HG03575 (cell line): ENCODE data around the gene UBASH3A.

Source experiments
- ATAC-seq: cut with Tn5 transposase; IDR thresholded peaks from one replicate; pipeline ENCODE4 v1.9.1; 2021; ENCODE audit not compliant: unreplicated experiment, insufficient number of reproducible peaks, low FRiP score; ENCODE audit errors: extremely low read depth

Gene UBASH3A

DNA sequence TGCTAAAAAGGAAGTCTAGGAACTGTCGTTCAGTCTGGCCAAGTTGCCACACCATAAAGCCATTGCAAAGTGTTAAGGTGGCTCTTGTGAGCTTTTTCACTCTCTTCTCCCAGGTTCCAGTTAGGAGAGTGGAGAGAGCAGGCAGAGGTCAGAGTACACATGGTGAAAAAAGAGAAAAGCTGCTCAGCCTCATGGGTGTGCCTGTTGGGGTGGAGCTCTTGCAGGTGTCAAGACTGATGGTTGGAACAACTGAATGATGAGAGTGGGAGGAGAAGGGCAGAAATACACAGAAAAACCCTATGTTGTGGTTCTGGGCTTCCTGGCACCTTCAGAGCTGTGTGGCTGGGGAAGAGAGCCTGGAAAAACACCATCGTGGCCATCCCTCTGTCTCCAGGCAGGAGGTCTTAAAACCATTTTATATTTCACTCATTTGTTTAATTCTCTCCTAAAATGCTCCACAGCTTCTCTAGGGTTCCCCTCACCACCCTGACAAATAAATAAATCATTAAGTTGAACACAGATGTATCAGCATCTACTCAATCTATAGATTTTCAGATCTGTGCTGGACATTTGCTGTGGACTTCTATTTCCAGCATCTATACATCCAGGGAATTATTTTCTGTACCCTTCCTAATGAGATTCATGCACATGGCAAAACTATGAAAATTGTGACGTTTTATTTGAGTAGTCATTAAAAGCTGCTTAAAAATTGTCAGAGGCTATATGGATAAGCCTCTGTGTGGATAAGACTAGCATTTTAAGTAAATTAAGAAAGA, 17.5 kb downstream of the UBASH3A start:
- ATAC-seq = no peak

DNA sequence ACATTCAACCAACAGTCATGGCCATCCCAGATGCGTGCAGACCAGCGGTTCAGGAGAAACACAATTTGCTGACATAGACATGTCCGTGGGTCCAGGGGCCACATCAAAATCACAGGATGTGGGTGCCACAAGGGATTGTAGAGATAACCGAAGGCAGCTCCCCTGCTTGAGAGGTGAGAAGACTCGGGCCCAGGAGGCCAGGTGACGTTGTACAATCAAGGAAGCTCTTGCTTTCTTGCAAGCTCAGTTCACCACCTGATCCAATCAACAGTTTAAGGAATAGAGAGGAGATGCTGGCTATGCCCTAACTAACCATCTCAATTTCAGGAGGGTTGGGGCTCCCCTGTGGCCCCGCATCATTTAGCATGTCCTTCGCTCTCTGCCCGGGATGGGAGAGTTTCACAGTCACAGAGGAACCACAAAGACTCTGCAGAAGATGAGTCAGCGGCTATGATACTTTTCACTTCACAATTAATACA, 19.5 kb downstream of the UBASH3A start:
- ATAC-seq = no peak

DNA sequence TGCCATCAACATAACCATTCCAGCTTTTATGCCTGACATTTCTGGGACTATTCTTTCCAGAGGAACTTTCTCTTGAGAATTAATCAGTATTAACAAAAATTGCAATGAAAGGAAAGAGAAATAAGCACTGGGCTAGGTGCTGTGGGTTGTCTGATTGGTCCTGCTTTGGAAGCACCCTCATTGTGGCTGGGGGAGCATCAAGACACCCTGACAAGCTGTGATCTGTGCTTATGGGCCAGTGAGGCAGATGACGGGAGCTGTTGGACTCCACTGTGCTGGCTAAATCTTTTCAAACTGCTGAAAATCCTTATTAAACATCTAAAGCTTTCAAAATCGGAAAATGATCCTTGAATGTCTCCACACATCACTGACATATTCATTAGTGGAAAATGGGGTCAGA, 20.0 kb downstream of the UBASH3A start:
- no peak for ATAC-seq

DNA sequence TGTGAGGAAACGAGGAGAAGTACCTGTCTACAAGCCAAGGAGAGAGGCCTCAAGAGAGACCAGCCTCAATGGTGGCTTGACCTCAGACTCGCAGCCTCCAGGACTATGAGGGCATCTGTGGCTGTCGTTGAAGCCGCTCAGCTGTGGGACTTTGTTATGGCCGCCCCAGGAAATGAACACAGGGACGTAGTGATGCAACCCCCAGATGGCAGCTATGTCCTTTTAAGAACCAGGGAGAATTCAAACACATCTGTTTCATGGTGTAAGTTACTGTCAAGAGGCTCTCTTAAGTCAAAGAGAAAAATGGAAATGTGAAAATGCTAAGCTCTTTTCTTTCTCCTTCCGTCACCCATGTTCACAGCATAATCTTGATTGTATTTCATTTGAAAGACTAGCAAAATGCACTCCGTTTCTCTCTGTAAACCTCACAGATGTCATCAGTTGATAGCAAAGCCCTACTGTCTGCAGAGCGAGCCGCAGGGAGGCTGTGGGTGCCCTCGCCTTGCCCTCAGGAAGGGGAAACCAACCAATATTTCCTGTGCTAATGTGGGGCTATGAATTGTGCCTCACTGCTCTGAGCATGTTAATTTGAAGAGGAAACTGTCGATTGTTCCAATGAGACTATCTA, 21.3 kb downstream of the UBASH3A start:
- ATAC-seq = no peak

DNA sequence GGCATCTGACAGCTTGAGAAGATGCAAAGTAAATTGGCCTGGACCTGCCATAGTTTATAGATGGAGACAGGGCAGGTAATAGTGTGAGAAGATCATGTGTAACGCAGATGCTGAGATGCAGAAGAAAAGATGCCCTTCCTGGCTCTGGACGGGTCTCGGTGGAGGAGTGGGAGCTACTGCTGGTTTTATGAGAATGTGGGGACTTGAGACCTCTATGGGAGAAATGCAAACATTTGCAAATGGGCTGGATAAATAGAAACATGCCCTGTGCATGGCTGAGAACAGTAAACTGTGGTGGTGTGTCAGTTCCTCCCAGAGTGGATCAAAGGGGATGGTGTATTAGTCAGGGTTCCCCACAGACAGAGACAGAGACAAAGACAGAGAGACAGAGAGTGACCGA, 21.9 kb downstream of the UBASH3A start:
- ATAC-seq = no peak

DNA sequence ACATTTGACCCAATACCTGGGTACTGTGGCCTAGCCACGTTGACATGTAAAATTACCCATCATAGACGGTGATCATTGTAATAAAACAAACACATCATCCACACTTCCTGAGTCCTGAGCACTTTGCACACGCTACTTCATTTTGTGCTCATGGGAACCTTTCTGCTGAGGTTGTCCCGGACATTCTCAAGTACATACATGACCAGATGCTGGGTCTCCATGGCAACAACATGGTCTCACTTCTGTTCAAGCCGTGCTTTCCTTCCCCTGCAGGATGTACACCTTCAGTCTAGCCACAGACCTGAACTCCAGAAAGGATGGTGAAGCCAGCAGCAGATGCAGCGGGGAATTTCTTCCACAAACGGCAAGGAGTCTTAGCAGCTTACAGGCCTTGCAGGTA, 22.7 kb downstream of the UBASH3A start:
- ATAC-seq = no peak

DNA sequence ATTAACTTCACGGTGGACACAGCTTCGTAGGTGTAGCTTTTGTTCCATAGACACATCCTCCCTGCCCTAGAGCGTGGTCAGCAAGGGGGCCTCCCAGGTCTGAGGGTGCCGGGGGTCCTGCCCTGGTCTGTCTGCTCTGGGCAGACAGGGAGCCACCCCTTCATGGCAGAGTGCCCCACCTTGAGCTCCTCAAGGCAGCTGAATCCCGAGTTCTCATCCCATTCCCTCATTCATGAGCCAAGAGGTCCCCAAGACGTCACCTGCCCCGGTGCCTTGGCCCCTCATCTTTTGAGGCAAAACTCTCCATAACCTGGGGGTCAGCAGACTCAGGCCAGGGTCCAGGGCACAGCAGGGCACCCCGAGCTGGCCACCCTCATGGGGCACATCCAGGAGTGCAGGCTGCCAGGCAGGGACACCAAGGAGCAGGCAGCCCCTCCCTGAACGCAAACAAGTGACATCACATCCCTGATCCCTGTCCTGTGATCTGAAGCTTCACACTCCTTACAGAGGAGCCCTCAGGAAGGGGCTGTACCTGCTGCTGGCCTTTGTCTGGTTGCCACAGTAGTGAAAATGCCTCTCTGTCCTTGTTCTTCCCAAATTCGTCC, 23.3 kb downstream of the UBASH3A start:
- no peak for ATAC-seq

DNA sequence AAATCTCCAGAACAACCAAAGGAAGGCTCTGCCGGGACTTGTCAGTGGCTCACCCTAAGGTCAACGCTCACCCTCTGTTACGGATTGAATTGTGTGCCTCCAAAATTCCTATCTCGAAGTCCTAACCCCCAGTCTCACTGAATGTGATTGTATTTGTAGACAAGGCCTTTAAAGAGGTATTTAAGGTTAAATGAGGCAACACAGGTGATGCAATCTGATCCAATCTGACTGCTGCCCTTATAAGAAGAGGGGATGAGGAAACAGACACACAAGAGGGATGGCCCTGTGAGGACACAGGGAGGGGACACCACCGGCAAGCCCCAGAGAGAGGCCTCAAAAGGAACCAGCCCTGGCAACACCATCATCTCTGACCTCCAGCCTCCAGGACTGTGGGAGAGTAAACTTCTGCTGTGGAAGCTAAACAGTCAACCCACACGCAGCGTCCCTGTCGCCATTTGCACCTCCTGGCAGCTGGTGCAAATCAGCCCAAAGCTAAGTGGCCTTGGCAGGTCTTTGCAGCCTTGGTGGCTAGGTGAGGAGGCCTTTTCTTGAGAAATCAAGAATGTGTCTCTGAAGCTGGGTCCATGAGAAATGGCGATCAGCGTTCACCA, 24.2 kb downstream of the UBASH3A start:
- ATAC-seq = no peak

DNA sequence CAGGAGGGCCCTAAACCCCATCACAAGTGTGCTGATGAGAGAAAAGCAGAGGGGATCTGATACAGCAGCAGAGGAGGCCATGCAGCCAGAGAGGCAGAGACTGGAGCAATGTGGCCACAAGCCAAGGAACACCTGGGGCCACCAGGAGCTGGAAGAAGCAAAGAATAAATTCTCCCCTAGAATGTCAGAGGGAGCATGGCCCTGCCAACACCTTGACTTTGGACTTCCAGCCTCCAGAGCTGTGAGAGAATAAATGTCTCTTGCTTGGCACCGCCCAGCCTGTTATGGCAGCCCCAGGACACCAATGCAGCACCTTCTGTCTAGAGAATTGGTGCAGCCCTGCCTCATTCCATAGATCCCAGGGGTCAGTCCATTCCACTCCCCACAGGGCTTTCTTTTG, 25.3 kb downstream of the UBASH3A start:
- ATAC-seq = no peak

DNA sequence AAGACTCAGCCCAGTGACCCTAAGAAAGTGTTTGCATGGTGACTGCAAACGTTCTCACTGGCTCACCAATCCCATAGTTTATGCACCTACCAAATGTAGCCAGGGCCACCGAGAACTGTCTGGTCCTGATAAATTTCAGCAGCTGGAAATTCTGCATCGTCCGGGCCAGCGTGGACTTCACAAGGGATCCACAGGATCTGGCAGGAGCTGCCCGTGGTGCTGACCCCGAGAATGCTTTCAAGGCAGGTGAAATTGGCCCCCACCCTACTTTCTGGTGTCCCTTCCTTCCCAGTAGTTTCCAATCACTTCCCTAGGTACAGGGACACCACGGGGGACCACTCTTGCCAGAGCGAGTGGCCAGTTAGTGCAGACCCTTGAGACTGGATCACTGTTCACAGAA, 26.2 kb downstream of the UBASH3A start:
- ATAC-seq = no peak

DNA sequence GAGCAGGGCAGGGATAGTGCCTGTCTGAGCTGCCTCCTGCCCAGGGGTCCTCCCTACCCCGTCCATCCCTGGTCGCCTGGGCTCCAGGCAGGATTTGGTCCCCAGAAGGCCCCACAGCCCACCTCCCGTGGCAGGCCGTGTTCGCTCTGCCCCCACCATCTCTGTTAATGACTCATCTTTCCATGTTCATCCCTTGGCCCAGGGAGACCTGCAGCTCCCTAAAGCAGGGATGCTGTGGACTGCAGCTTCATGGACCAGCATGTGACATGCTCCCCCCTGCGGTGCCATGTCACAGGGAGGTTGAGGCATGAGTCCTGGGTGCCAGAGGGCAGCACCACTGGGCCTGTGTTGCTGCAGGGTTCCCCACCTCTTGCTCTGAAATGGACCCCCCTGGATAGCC, 26.8 kb downstream of the UBASH3A start:
- no peak for ATAC-seq

DNA sequence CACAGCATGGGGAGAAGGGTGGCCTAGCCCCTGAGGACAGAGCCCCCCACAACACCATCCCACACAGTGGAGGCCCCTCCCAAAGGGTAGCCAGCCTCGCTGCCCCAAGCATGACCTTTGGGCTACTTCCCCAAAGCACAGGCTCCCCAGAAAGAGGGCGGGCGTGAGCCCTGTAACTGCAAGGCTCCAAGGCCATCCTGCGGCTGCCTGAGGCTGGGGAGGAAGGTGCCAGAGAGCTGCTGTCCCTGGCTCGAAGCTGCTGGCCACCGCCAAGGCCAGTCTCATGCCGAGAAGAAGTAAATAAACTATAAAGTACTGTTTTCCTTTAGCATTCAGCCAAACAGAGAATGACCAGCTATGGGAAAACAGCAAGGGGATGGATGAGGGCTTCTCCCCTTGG, 27.5 kb downstream of the UBASH3A start:
- ATAC-seq = no peak

DNA sequence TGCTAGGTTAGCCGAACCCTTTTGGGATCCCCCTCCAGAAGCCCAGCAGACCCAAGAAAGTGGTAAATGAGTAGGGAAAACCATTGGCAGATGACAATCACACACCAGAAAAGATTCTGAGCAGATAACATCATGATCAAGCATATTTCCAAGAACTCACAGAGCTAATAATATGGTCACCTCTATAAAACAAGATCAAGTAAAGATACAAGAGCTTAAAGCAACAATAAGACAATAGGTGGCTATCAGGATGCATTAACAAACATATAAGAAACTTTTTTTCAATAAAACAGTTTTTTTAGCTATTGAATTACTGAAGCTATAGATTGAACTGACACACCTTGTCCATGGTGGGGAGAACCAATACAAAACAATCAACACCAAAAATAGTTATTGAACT, 29.0 kb downstream of the UBASH3A start:
- ATAC-seq = no peak

DNA sequence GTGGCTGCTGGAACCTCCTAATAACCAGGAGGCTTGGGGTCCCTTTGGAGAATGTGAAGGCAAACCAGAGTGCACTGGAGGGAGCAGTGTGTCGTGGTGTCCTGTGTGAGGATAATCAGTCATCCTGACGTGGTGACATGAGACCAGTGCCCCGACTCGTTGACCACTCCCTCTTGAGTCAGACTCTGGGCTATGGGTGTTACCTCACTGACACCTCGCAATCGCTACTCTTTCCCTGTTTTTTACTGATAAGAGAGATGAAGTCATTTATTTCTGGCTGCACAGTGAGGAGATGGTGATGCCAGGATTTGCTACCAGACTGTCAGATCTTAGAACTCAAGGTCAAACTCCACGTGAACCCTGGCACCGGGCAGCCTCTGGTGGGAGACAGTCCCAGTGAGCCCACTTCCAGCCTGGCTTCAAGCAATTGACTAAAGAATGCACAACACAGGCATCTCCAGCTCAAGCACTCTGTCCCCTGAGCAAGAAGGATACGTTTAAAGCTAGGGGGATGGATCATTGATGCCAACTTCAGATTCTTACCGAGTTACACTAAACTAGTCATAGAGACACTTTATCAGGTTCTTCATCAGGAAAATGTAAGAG, 30.3 kb downstream of the UBASH3A start:
- ATAC-seq = no peak

DNA sequence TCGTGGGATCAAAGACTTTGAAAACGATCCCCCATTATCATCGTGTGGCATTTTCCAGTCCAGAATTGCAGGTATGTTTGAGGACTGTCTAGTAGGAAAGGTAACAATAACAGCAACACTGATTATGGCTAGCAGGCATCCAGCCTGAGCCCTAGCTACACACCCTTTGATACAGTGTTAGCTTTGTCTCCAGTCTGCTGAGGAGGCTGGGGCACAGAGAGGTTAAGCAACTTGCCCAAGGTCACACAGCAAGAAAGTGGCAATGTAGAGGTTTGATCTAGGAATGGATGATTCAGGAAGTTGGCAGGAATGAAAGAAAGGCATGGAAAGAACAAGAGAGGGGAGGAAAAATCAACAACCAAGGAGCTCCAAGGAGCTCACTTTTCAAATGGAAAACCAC, 31.2 kb downstream of the UBASH3A start:
- no peak for ATAC-seq

DNA sequence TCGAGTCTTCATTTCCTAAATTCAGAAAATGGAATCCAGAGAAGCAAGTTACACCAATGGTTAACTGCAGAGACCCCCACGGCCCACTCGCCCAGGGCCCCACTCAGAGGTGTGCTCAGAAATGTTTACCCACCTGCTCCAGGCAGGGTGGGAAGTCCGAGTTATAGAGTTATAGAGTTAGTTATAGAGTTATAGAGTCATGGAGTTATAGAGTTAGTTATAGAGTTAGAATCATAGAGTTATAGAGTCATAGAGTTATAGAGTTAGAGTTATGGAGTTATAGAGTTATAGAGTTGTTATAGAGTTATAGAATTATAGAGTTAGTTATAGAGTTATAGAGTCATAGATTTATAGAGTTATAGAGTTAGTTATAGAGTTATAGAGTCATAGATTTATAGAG, 31.7 kb downstream of the UBASH3A start:
- ATAC-seq = no peak

DNA sequence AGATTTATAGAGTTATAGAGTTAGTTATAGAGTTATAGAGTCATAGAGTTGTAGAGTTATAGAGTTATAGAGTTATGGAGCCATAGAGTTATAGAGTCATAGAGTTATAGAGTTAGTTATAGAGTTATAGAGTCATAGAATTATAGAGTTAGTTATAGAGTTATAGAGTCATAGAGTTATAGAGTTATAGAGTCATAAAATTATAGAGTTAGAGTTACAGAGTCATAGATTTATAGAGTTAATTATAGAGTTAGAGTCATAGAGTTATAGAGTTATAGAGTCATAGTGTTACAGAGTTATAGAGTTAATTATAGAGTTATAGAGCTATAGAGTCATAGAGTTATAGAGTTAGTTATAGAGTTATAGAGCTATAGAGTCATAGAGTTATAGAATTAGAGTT, 32.1 kb downstream of the UBASH3A start:
- ATAC-seq = no peak

DNA sequence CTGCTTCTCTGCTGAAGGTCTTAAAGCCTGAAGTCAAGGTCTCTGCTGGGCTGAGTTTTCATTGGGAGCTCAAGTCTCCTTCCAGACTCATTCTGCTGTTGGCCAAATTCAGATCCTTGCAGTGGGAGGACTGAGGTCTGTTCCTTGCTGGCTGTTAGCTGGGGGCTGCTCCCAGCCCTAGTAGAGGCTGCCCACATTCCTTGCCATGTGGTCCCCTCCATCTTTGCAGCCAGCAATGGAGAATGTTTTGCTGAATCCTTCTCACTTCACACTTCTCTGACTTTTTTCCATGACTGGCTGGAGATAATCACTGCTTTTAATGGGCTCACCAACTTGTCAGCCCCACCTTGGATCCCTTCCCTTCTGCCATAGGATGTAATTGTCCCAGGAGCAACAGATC, 33.2 kb downstream of the UBASH3A start:
- ATAC-seq = no peak

DNA sequence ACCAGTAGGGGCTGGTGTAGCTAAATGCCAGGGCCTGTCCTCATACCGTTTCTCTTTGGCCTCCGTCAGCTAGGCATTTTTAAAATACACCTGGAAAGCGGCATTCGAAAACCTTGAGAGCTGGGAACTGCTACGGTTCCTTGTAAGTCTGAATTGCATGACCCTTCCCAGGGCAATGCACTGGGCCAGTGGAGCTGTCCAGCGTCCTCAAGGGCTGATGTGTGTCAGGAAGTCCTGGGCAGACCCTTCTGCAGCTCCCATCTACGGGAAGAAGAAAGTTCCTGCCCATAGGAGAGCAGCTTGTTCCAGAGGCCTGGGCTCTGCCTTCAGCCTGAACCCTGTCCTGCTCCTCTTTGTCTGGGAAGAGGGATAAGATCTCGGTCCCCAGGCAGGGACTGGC, 34.1 kb downstream of the UBASH3A start:
- ATAC-seq = no peak
